HG03521 (cell line): ENCODE results near the gene C6orf163.

Experiments used
- ATAC-seq: cut with Tn5 transposase; IDR thresholded peaks from one replicate; pipeline ENCODE4 v1.9.1; 2021; ENCODE audit warnings: mild to moderate bottlenecking, moderate library complexity; ENCODE audit not compliant: unreplicated experiment

Gene C6orf163

DNA sequence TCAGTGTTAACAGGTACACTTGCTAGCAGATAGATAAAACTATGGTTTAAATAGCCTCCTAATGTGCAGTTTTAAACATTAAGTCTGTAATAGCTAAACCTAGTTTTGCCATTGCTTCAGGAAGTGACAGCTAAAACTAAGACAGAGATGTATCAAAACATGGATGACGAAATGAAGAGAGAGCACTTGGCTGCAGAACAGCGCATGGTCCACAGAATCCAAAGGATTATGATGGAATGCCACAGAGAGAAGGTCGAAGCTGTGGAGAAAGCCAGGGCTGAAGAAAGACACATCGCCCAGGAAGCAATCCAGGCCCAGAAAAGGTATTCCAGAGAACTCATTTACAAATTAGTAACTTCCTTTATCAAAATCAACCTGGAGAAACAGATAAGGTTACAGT is 11.6 kb downstream of the C6orf163 start:
- no peak for ATAC-seq

DNA sequence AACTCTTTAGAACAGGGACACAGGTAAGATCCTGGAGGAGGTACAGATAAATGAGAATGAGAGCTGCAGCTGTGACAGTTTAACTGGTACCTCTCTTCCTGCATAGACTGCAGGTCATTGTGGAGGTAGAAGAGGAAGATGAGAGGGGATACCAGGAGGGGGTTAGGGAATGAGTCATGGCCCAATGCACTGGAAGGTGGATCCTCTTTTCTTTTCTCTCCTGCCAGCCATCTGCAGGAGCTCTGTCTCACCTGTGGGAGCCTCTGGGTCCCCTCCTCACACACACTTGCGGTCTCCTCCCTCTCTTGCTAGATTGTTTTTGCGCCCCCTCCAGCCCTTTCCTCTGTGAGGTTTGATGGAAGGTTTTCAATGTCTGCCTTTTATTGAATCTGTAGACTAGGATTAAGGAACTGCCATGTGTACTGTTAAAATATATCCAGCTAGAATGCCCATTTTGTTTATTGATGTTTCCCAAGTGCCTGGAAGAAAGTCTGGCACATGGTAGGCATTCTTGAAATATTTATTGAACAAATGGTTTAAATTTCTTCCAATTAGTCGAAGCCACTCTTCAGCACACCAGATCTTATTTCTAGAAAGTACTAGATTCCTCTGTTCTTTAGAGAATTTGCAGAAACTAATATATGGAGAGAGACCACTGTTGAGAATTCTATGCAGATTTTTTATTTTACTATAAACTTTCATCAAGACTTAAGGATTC is 13.0 kb downstream of the C6orf163 start:
- no peak for ATAC-seq

DNA sequence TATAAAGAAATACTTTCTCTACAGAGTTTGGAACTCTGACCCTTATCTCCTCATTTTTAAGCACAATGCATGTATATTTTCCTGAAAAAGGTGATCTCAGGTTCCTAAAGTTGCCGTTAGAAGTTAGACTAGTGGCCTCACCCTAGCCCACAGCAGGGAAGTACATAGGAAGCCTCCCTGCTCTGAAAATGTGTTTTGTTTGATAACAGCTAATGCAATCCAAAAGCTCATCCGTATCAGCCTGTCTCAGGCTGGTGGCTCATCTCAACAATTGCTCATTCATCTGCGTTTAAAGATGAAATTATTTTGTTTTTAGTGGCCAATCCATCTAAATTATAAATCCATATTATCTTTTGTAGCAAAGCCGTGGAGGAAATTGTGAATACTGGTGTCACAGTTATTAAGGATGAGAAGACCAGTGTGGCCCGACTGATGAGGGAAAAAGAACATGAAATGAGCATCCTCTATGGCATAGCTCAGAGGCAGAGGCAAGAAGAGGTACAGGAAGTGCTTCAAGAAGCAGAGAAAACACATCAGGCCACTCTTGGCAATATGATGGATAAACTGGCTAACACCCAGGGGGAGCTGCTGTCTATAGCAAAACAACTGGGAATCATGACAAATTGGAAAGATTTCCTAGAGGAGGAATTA is 20.1 kb downstream of the C6orf163 start:
- no peak for ATAC-seq

DNA sequence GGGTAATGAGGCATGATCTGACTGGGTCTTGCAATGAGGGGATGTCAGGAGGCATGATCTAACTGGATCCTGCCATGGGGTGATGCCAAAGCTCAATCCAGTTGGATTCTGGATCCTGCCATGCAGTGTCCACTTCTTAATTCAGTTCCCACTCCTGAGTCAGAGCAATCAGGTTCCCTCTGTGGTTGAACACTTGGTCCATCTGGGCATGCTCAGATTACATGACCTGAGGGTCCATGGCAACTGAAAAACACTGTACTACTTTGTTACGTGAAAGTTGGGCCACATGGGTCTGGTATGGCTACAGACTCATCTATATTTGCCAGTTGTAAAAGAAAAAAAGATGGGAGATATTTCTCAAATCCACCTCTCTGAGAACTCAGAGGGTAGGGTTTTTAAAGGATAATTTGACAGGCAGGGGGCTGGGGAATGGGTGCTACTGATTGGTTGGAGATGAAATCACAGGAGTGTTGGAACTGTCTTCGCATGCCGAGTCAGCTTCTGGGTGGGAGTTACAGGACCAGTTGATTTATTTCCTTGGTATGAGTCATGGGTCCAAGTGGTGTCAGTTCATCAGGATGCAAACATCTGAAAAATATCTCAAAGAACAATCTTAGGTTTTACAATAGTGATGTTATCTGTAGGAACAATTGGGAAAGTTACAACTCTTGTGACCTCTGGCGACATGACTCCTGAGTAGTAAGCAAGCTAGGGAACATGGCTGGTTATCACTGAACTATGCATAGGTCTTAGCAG is 21.6 kb downstream of the C6orf163 start:
- no peak for ATAC-seq

DNA sequence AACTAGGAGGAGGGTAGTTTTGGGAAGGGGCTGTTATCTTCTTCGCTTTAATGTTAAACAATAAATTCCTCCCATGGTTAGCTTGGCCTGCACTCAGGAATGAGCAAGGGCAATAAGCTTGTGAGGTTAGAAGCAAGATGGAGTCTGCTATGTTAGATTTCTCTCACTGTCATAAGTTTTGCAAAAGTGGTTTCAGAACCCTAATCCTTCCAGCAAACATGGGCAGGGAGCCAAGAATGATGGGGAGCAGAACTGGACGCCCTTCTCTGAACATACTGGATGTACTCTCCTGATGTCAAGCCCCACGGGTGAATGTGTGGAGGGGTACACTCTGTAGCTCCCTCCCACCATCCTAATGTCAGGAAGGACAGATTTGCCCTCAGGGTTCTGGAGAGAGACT is 22.3 kb downstream of the C6orf163 start:
- no peak for ATAC-seq

DNA sequence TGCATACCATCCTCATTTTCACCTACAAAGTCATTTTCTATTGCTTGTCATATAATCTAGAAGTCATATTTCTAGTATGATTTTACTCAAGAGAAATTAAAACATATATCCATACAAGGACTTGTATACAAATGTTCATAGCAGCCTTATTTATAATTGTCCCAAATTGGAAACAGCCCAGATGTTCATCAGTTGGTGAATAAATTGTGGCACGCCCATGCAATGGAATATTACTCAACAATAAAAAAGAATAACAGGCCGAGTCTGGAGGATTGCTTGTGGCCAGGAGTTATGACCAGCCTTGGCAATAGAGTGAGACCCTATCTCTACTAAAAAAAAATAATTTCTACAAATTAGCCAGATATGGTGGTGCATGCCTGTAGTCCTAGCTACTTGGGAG is 28.8 kb downstream of the C6orf163 start:
- ATAC-seq = no peak

DNA sequence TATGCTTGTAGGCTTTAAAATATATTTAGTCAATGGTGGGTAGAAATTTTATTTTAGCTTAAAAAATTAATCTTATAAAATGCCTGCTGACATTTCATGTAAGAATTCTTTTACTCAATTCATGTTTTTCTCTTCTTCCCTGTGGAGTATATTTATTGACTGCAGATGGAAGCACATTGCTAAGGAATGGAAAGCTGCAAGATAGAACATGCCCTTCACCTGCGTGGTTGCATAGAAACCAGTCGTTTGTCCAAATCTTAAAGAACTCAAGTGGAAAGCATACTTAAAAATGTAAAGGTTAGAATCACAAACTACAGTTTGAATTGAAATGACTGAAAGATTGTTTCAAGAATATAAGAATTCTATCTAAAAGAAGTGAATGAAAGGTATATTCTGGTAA is 30.7 kb downstream of the C6orf163 start:
- ATAC-seq = no peak

DNA sequence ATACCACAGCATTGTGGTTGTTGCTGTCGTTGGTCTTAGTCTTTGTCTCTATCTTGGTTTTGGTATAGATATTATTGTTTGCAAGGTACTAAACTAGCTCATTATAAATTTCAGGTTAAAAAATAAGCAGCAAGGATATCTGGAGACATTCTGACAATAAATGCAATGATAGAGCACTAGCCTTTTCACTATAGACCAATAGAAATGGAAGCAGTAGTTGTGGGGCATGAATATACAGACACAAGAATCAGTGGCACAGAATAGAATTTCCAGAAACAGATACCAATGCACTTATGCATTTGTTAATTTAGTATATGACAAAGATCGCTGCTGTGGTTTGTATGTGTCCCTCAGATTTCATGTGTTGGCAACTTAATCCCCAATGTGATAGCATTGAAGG is 32.0 kb downstream of the C6orf163 start:
- ATAC-seq = no peak

DNA sequence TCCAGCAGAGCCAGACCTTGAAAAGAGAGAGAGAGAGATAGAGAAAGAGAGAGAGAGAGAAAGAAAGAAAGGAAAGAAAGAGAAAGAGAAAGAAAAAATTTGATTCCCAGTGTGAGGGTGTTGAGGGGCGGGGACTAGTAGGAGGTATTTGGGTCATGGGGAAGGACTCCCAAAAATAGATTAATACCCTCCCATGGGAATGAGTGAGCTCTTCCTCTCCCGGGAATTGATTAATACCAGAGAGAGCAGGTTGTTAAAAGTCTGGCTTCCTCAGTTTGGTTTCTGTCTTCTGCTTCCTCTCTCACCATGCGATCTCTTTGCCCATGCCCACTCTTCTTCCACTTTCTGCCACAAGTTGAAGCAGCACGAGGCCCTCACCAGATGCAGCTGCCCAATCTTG is 34.3 kb downstream of the C6orf163 start:
- no peak for ATAC-seq

DNA sequence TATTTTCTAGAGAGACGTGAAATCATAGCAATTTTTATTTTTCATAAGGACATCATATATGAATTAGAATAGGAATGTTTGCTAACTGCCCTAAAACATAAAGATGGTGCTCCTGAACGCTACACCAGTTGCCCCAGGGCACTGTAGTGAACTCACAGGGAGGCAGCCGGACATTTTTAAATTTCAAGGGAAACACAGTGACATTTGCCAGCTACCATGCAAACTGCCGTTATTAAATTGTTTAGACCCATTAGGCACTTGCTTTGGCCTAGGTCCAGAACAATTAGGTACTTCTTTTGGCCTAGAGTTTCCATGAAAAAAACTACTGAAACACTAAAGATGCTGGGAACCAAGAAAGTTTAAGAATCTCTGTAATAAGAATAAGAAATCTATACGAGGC is 38.2 kb downstream of the C6orf163 start:
- no peak for ATAC-seq

DNA sequence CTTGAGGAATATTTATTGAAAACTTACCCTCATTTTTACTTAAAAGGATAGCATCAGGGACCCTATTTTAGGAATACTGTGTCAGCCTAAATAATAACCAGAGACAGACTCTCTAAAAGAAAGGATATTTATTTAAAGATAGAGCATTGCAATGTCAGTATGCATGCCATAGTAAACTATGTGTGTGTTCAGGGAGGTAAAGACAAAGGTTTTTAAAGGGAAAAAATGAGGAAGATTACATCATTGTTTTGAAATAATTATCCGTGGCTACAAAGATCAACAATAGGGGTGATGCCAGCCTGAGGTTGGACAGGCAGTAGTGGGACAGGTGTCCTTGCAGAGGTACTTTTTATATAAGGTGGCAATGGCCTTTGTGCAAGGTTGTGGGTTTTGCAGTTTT is 39.4 kb downstream of the C6orf163 start:
- no peak for ATAC-seq

DNA sequence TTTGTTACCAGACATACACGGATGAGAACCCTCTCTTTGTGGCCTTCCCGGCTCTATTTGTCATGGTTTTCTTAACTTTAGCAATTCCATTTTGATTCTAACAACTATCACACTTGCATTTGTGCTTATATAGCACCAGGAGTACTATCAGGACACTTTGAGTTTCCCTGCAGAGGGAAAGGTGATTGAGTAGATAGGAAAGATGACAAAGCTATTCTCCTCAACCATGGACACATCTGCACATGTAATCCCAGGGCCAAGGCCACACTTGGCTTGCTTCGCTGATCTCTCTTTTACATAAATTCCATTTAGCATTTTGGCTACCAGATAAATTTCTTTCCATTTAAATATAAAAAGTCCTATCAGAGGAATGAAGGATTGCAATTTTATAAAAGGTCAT is 39.8 kb downstream of the C6orf163 start:
- no peak for ATAC-seq

DNA sequence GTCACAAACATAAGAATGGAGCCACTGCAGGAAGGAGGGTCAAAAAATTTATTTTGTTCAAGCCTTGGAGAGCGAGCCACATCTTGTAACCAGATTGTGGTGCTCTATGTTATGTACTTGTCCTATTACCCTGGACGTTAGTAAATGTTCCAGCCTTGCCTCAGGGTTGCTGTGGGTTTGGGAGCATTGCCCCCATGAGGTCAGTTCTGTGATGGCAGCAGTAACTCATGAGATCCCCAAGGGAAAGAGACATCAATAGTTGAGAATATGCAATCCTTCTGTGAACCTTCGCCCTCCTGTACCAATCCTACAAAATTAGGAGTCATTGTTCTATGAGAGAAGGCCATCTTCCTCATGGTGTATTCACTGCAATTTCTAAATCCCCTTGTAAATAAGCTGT is 46.7 kb downstream of the C6orf163 start:
- ATAC-seq = peak; percentile 51

DNA sequence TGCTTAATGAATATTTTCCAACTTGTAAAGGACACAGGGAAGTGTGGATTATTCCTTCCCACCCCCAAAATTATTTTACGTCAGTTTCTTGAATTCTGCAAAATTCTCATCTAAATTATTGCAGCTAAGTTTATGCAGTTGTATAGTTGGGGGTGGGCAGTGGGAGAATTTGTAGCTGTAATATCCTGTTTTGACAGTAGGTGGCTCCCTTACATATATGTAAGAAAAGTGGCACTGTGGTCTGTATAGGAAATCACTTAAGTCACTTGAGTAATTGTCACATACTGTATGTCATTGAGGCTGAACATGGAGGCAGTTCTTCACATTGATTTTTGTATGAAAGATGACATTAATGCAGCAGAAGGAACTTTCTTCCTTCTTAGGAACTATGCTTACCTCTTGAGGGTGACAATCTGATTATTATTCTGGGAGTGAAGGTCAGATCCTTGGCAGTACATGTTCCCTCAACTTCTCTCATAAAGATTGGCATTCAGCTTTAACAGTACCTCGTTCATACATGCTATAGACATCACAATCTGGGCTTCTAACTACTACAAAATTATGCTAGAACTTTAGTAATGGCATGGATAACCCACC is 48.5 kb downstream of the C6orf163 start:
- peak; percentile 54 for ATAC-seq

DNA sequence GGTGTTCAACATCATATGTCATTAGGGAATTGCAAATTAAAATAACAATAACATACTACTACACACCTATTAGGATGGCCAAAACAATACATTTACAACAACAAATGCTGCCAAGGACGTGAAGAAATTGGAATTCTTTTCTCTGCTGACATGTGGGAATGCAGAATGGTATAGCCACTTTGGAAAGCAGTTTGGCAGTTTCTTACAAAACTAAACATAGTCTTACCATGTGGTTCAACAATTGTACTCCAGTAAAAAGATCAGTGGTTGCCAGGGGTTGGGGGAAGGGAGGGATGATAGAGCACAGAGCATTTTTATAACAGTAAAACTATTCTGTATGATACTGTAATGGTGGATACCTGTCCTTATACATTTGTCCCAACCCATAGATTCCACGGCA is 50.8 kb downstream of the C6orf163 start:
- ATAC-seq = no peak

DNA sequence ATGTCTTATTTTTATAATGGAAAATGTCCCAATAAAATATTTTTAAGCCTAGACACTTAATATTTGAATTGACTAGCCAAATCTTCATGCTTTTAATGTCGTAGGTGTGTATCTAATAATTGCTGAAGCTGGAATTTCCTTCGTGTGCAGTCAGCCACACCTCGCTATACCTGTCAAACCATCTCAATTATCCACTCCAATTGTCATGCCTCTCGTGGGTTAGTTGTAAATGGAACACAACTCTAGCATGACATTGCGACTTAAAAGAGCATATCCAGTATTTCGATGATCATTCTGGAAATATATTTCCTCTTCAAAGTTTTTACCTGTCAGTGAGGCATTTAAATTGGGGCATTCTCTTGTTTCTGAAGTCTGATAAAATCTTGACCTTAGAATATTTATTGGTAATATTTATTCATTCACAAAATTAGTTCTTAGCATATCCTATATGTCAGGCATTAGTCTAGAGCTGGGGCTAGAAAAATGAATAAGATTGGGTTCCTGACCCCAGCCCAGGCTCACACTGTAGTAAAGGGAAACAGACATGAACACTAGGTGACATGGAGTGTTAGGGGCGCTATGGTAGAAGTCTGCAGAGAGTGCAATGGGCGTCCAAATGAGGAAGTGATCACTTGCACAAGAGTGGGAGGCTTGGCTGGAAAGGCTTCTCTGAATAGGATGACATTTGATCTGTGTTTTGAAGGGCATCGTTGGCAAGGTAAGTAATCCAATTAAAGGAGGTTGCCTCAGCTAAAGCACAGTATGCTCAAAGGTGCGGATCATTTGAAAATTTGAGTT is 52.2 kb downstream of the C6orf163 start:
- ATAC-seq = peak; percentile 93

DNA sequence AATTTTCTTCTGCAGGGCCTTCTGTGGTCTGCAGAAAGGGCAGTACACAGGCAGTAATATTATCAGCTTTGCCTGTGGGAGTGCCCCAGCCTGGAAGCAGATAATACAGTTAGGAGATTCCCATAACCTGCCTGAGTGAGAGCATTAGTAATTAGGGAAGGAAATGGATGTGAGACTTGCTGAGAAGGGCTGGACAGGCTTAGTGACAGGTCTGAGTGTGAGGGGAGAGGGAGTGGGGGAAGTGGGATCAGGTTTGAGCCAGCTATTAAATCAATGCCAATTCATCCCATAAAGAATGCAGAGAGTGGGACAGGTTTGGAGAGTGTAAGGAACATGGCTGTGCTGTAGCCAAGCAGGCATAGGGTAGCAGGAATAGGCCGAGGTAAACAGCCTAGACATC is 53.0 kb downstream of the C6orf163 start:
- ATAC-seq = no peak

DNA sequence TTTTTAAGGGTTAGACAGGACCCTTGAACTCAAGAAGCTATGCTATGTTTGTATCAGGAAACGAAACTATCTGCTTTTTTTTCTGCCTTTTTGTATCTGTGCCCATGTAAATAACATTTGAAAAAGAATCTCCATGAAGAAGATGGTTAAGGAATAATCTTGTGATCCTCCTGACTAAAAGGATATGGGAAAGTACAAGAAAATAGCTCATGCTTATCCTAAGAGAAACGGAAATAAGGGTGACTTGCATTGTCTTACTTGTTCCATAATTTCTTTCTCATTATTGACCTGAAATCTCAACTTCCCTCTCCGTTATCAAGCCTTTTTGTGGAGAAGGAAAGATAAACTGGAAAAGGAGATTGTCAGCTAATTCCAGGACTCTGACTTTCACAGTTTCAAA is 57.2 kb downstream of the C6orf163 start:
- ATAC-seq = no peak

DNA sequence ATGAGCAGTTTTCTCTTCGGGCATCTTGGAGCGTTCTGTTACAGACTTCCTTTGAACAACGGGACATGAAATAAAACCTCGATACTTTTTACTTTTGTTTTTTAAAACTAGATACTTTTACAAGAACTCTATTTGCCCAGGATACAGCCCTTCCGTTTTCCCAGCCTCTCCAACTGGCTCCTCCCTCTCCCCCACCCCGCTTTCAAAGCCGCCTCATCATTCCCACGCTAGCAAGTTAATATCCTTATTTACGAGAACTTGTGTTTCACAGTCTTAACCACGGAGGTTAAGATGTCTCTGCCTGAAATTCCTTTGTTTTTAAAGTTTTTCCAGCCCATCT is 62.9 kb downstream of the C6orf163 start:
- peak; percentile 4 for ATAC-seq

DNA sequence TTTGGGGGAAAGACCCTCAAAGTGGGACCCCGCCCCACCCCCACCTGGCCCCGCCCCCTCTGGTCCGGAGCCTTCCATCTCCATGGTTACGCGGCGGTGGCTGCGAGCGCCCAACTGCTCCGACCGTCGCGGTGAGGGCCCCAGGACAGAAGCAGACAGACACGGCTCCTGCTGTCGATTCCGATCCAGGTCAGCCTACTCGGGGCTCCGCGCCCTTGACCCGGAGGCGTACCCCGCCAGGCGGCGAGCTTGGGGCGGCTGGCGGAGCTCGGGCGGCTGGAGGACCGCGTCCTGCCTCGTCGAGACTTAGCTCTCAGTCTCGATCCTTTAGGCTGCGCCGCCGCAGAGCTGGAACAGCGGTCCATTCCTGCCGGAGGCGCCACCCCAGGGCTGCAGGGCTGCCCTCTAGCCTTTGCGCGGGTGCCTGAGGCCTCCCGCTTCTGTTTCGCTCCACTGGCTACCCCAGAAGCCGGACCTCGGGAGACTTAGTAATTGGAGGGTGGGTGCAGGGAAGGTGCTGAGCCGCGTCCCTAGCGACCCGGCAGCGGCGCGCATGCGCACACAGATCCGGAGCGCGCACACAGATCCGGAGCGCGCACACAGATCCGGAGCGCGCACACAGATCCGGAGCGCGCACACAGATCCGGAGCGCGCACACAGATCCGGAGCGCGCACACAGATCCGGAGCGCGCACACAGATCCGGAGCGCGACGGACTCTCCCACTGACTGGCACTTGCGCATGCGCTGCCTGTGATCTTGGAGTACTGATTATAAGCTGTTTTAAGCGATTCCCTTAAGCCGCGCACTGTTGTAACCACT is 63.5 kb downstream of the C6orf163 start, which contains the start of gene CFAP206:
Gene CFAP206 (plus strand): TSS at position 72 of the 820 bp plus-strand sequence. CDS start 1,868 bp downstream, outside the sequence.
- peak; percentile 82 for ATAC-seq
